Lower lobe of right lung (tissue), 2 donors: ENCODE results near the gene CA10. TPM values are rescaled to one million over a fixed set of nuclear protein-coding genes. Genes with fewer than 3 reads are reported as not detected.

Experiments
- ATAC-seq, 2 donors: fragments of 200-7000 bp; cut with Tn5 transposase; one replicate each; pipeline ENCODE4 v1.9.1; 2020 to 2022; ENCODE audit warnings: mild to moderate bottlenecking in 2 of 2, moderate library complexity in 2 of 2
- DNase-seq: peaks from one replicate; pipeline ENCODE4 v3.0.0-alpha.2; 2020
- H3K27ac ChIP-seq: fragments of 200-600 bp; one replicate; pipeline ENCODE4 v1.8.0; 2022
- H3K27me3 ChIP-seq: fragments of 200-600 bp; one replicate; pipeline ENCODE4 v1.8.0; 2022; ENCODE audit warnings: low read depth
- H3K36me3 ChIP-seq: fragments of 200-600 bp; one replicate; pipeline ENCODE4 v1.8.0; 2022; ENCODE audit warnings: mild to moderate bottlenecking
- H3K4me1 ChIP-seq: fragments of 200-600 bp; one replicate; pipeline ENCODE4 v1.8.0; 2022
- H3K4me3 ChIP-seq: fragments of 200-600 bp; one replicate; pipeline ENCODE4 v1.8.0; 2022; ENCODE audit warnings: mild to moderate bottlenecking
- H3K9me3 ChIP-seq: fragments of 200-600 bp; one replicate; pipeline ENCODE4 v1.8.0; 2022
- intact Hi-C: fragments of 100-400 bp; cut with DNase I; formaldehyde crosslinking; loops from one replicate; pipeline ENCODE4 v1.11.0; 2022
- total RNA-seq: library from RNA; stranded (reverse); fragmentation: NEBNext Ultra II Directional; extraction: Animal tissue kit (Norgen Biotek cat#: 25700); gene quantifications from one replicate; pipeline ENCODE4 v1.2.1, GENCODE V29; 2021
- TF ChIP-seq, protein P1 (sequence below): fragments of 200-600 bp; IDR thresholded peaks from one replicate; pipeline ENCODE4 v1.8.0; 2022; ENCODE audit warnings: antibody characterized with exemption, mild to moderate bottlenecking
- donor health status: DM: no; HTN: yes; CAD: no; lungs with severe emphysema.

The CA10 gene
- total RNA-seq, 1 donor from 2014 or later = not detected

DNA sequence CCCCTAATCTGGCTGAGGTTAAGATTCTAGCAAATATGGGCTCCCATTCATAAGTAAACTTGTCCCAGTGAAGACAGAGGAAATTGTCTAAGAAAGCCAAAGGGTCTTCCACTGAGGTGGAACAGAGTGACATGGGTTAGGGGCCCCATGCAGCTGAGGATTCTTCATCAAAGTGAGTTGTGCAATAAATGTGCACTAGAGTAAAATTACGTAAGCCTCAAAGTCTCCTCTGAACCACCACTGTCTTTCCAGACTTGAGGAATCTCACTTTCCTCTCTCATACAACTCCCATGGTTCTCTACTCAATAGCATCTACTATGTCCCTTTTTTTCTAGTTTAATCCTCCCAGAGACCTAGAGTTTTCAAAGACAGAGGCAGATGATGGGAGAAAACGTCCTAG lies 132.4 kb downstream of the CA10 start:
- TF ChIP-seq, protein P1, sequence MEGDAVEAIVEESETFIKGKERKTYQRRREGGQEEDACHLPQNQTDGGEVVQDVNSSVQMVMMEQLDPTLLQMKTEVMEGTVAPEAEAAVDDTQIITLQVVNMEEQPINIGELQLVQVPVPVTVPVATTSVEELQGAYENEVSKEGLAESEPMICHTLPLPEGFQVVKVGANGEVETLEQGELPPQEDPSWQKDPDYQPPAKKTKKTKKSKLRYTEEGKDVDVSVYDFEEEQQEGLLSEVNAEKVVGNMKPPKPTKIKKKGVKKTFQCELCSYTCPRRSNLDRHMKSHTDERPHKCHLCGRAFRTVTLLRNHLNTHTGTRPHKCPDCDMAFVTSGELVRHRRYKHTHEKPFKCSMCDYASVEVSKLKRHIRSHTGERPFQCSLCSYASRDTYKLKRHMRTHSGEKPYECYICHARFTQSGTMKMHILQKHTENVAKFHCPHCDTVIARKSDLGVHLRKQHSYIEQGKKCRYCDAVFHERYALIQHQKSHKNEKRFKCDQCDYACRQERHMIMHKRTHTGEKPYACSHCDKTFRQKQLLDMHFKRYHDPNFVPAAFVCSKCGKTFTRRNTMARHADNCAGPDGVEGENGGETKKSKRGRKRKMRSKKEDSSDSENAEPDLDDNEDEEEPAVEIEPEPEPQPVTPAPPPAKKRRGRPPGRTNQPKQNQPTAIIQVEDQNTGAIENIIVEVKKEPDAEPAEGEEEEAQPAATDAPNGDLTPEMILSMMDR = no peak
- intact Hi-C loops = no loop called here
- H3K36me3 ChIP-seq = no peaks in the 10 kb centered on the region
- H3K9me3 ChIP-seq = no peaks in the 10 kb centered on the region
- DNase-seq (no peak), ATAC-seq (no peak)
- H3K4me1 ChIP-seq = no peaks in the 10 kb centered on the region
- no peak overlapping the region for H3K27ac ChIP-seq
- H3K27me3 ChIP-seq = no peaks in the 10 kb centered on the region
- no peak overlapping the region for H3K4me3 ChIP-seq

DNA sequence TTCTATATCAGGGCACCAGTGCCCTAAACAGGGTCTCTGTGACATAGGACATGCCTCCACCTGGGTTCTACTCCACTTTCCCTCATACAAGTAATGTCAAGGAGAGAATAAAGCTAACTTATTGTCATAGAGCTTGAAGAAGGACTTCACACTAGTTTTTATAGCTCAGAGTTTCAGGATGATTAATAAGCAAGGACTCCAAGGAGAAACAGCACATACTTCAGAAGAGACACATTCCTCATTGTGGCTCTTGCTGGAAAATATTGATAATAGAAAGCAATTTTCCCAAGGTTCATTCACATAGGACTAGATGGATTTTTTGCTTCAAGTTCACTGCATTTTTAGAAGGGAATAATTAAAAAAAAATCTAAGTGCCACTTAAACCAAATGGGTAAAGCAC lies 133.3 kb downstream of the CA10 start:
- H3K4me3 ChIP-seq = no peak overlapping the region
- H3K27me3 ChIP-seq = no peaks in the 10 kb centered on the region
- ATAC-seq (no peak), DNase-seq (no peak)
- H3K27ac ChIP-seq = no peak overlapping the region
- no peaks in the 10 kb centered on the region for H3K9me3 ChIP-seq
- H3K4me1 ChIP-seq = no peaks in the 10 kb centered on the region
- no peaks in the 10 kb centered on the region for H3K36me3 ChIP-seq
- TF ChIP-seq, protein P1 = no peak
- intact Hi-C loops = no loop called here

DNA sequence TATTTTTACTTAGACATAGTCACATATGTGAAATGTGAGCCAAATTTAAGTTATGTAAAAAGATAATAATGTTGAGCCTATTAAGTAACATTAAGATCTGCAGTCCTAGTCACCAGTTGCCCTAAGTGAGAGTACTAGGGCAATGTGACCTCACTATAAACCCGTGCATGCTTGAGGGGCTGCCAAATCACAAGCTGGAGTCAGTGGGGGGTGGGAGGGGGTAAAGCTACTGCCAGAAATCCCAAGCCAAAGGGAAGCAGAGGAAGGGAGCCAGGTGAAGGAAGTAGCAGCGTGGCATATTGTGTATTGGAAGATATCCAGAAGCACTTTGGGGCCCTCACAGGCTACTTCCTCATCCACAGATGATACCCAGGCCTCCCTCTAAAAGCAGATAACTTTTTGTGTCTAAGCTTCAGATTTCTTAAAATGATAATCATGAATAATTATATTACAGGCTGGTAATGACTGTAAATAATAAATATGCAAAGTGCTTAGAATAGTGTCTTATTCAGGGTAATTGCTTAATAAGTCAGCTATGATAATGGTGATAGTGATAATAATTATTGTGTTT lies 134.1 kb downstream of the CA10 start:
- TF ChIP-seq, protein P1 = no peak
- H3K27me3 ChIP-seq = no peaks in the 10 kb centered on the region
- no peaks in the 10 kb centered on the region for H3K36me3 ChIP-seq
- intact Hi-C loops = no loop called here
- no peak overlapping the region for H3K27ac ChIP-seq
- no peaks in the 10 kb centered on the region for H3K9me3 ChIP-seq
- H3K4me3 ChIP-seq = no peak overlapping the region
- no peak for DNase-seq
- no peak for ATAC-seq
- H3K4me1 ChIP-seq = no peaks in the 10 kb centered on the region

DNA sequence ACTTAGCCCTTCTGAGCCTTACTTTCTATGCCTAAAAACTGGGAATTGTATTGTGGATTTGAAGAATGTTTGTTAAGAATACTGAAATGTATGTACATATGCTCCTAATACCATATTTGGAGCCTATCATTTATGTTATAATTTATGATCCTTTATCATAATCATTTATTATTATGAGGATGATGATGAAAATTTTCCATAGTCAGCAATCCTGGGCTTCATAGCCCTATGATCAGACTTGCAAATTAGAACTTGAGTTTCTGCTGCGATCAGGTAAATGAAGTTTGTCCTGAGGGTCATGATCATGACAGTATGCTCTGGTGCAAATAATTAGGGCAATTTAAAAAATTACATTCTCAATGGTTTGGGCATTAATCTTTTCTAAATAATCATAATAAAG lies 147.4 kb downstream of the CA10 start:
- intact Hi-C loops = no loop called here
- no peak overlapping the region for H3K4me3 ChIP-seq
- DNase-seq = no peak
- H3K27ac ChIP-seq = no peak overlapping the region
- no peaks in the 10 kb centered on the region for H3K27me3 ChIP-seq
- TF ChIP-seq, protein P1 = no peak
- no peaks in the 10 kb centered on the region for H3K36me3 ChIP-seq
- no peaks in the 10 kb centered on the region for H3K4me1 ChIP-seq
- no peak for ATAC-seq
- H3K9me3 ChIP-seq = no peaks in the 10 kb centered on the region

DNA sequence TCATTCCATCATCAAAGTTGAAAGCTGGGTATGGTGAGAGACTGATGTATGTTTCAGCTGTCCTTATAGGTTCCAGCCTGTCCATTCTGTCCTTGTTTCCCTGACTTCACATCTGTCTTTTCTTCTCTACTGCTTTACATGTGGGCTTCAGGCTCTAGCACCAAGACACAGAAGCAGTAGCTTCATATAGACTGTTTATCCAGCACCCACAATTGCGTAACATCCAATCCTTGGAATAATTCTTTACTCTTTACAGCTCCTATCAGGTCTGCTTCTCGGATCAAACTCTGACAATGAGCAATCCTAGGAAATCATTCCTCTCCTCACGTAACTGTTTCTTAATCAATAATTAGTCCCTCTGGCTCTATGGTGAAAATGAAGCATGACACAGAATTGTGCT lies 158.9 kb downstream of the CA10 start:
- Histone ChIP-seq H3K4me1 (no peaks in the 10 kb centered on the region), H3K4me3 (no peak overlapping the region), H3K9me3 (no peaks in the 10 kb centered on the region), H3K36me3 (no peaks in the 10 kb centered on the region), H3K27ac (no peak overlapping the region), H3K27me3 (no peaks in the 10 kb centered on the region)
- no peak for ATAC-seq
- intact Hi-C loops = no loop called here
- no peak for DNase-seq
- TF ChIP-seq, protein P1 = no peak

DNA sequence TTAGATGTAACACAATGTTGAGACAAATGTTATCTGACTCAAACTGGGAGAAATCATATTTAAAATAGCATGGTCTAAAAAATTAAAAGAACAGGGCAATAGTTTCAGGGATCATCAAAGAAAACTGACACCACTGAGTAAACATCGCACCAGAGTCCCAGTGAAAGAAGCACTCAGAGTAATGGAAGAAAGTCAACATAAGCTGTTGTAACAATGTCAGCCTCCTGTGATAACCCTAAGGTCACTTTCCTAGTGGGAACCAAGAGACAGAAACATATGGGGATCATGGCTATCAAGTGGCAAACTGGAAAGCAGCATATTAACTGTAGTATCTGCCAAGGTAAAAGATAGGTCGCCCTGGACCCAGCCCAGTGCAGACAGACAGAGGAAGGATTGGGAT lies 160.8 kb downstream of the CA10 start:
- ATAC-seq (no peak), DNase-seq (no peak)
- Histone ChIP-seq H3K27me3 (no peaks in the 10 kb centered on the region), H3K9me3 (no peaks in the 10 kb centered on the region), H3K4me1 (no peaks in the 10 kb centered on the region), H3K36me3 (no peaks in the 10 kb centered on the region), H3K27ac (no peak overlapping the region), H3K4me3 (no peak overlapping the region)
- intact Hi-C loops = no loop called here
- TF ChIP-seq, protein P1 = no peak
